Prostate gland (tissue), 2 donors: ENCODE data around the gene RBBP8.

Experiments used
- POLR2A ChIP-seq: fragments of 450-650 bp; IDR thresholded peaks from one replicate; pipeline ENCODE4 v1.6.1; 2016; ENCODE audit warnings: antibody characterized with exemption, mild to moderate bottlenecking
- POLR2AphosphoS5 ChIP-seq: sonication (generic); formaldehyde crosslinking; IDR thresholded peaks from one replicate; pipeline ENCODE4 v1.6.1; 2017; ENCODE audit warnings: antibody characterized with exemption
- TF ChIP-seq, protein P1 (sequence below), 4 experiments: fragments of 200-600 bp in 2 of 4; fragments of 450-650 bp in 2 of 4; sonication (generic) in 2 of 4; IDR thresholded peaks; 1 replicate in 3 of 4; 2 replicates in 1 of 4; pipeline ENCODE4 v1.5.1; 2016 to 2019; ENCODE audit warnings: antibody characterized with exemption in 4 of 4, mild to moderate bottlenecking in 2 of 4, moderate library complexity in 2 of 4

GRCh38 chr18:22946846-22947245 is 13.7 kb downstream of the RBBP8 start:
- TF ChIP-seq, protein P1, sequence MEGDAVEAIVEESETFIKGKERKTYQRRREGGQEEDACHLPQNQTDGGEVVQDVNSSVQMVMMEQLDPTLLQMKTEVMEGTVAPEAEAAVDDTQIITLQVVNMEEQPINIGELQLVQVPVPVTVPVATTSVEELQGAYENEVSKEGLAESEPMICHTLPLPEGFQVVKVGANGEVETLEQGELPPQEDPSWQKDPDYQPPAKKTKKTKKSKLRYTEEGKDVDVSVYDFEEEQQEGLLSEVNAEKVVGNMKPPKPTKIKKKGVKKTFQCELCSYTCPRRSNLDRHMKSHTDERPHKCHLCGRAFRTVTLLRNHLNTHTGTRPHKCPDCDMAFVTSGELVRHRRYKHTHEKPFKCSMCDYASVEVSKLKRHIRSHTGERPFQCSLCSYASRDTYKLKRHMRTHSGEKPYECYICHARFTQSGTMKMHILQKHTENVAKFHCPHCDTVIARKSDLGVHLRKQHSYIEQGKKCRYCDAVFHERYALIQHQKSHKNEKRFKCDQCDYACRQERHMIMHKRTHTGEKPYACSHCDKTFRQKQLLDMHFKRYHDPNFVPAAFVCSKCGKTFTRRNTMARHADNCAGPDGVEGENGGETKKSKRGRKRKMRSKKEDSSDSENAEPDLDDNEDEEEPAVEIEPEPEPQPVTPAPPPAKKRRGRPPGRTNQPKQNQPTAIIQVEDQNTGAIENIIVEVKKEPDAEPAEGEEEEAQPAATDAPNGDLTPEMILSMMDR (IDR thresholded peaks at IDR 0.05) = no peak
- TF ChIP-seq POLR2AphosphoS5 = no peak
- no peak for TF ChIP-seq POLR2A
